ENCODE results near the gene AHSP.
"Not testable (repeated sequence)": the region's sequence is repeated elsewhere in the genome, so short reads cannot be mapped to it uniquely, and the experiment has no call there.

AHSP gene

GRCh38 chr16:31527734-31528274 lies at the start of gene AHSP:
Gene AHSP (plus strand): TSS chr16:31527900. CDS start chr16:31528140, 240 bp downstream.
- DNase-seq (ENCODE audit: low spot score): no peak

- no peak for DNase-seq (ENCODE audit: low spot score)
Measured at GRCh38 chr16:31478956-31479355, 48.7 kb upstream of the AHSP start.

- DNase-seq (ENCODE audit: low spot score): no peak
Measured at GRCh38 chr16:31479751-31480150, 47.9 kb upstream of the AHSP start.

- no peak for DNase-seq (ENCODE audit: low spot score)
Measured at GRCh38 chr16:31480851-31481536, 46.7 kb upstream of the AHSP start.

GRCh38 chr16:31483081-31483480 lies 44.6 kb upstream of the AHSP start, which contains the start of gene SLC5A2:
Gene SLC5A2 (plus strand): TSS chr16:31483123. CDS start chr16:31483137, 14 bp downstream.
- no peak for DNase-seq (ENCODE audit: low spot score)

GRCh38 chr16:31484048-31484447 lies 43.7 kb upstream of the AHSP start:
- DNase-seq (ENCODE audit: low spot score): not testable (repeated sequence)

GRCh38 chr16:31484491-31485171 lies 43.1 kb upstream of the AHSP start:
- DNase-seq (ENCODE audit: low spot score): no peak

GRCh38 chr16:31485571-31485970 lies 42.1 kb upstream of the AHSP start:
- no peak for DNase-seq (ENCODE audit: low spot score)

- no peak for DNase-seq (ENCODE audit: low spot score)
Measured at GRCh38 chr16:31486045-31486444, 41.7 kb upstream of the AHSP start.

GRCh38 chr16:31487071-31487719 lies 40.5 kb upstream of the AHSP start:
- DNase-seq (ENCODE audit: low spot score): no peak

- peak; percentile 64 for DNase-seq (ENCODE audit: low spot score)
Measured at GRCh38 chr16:31487720-31488467, 39.8 kb upstream of the AHSP start.

- DNase-seq (ENCODE audit: low spot score): no peak
Measured at GRCh38 chr16:31488468-31489297, 39.0 kb upstream of the AHSP start.

GRCh38 chr16:31489298-31489564 lies 38.5 kb upstream of the AHSP start:
- DNase-seq (ENCODE audit: low spot score): no peak

- DNase-seq (ENCODE audit: low spot score): no peak
Measured at GRCh38 chr16:31489616-31490584, 37.8 kb upstream of the AHSP start.

- DNase-seq (ENCODE audit: low spot score): no peak
Measured at GRCh38 chr16:31491778-31492418, 35.8 kb upstream of the AHSP start.

- DNase-seq (ENCODE audit: low spot score): no peak
Measured at GRCh38 chr16:31493506-31494125, 34.1 kb upstream of the AHSP start.

- no peak for DNase-seq (ENCODE audit: low spot score)
Measured at GRCh38 chr16:31496670-31497069, 31.0 kb upstream of the AHSP start.

GRCh38 chr16:31498493-31498892 lies 29.2 kb upstream of the AHSP start:
- no peak for DNase-seq (ENCODE audit: low spot score)

GRCh38 chr16:31499928-31500327 lies 27.8 kb upstream of the AHSP start:
- DNase-seq (ENCODE audit: low spot score): no peak

Measured in ecto neural progenitor cell (in vitro differentiated cells).